Nephron (organoid): Measurements from ENCODE around the gene REPS1.

ENCODE experiments used
- H3K27ac Mint-ChIP-seq, 3 experiments: 2 replicates each; pipeline ENCODE4 v1.8.0; 2020; ENCODE audit warnings: mixed read lengths in 3 of 3, mild to moderate bottlenecking in 2 of 3, moderate library complexity in 1 of 3
- H3K27me3 Mint-ChIP-seq: 2 replicates; pipeline ENCODE4 v1.8.0; 2021; ENCODE audit warnings: low read depth, mild to moderate bottlenecking, moderate library complexity, mixed read lengths
- H3K36me3 Mint-ChIP-seq: 2 replicates; pipeline ENCODE4 v1.8.0; 2020; ENCODE audit warnings: low read depth, mixed read lengths
- H3K4me1 Mint-ChIP-seq: 2 replicates; pipeline ENCODE4 v1.8.0; 2020; ENCODE audit warnings: mixed read lengths
- H3K4me3 Mint-ChIP-seq, 3 experiments: 2 replicates each; pipeline ENCODE4 v1.8.0; 2020; ENCODE audit warnings: mild to moderate bottlenecking in 3 of 3, mixed read lengths in 3 of 3, moderate library complexity in 2 of 3
- H3K9me3 Mint-ChIP-seq: 2 replicates; pipeline ENCODE4 v1.8.0; 2020; ENCODE audit warnings: mixed read lengths
- CTCF ChIP-seq, 3 experiments: fragments of 200-600 bp; sonication (generic); IDR thresholded peaks; one replicate each; pipeline ENCODE4 v1.5.0; 2021; ENCODE audit warnings: antibody characterized with exemption in 3 of 3; ENCODE audit not compliant: unreplicated experiment in 3 of 3

Gene REPS1

DNA sequence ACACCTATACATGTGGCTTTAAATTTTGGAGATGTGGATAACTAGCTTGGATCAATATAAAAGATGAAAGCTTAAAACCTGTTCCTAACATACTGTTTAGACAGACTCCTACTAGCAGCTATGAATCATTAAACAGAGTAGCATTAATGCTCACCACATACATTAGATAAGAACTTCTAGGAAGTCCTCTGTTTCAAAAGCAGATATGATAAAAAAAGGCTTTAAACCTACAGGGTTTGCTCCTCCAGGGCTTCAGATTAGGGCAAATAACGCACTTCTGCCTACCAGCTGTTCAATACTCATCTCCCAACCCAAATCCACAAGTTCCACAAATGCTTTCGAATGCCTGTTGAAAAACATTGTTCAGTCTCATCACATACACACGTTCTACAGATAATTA is 1.5 kb downstream of the REPS1 start:
- Mint-ChIP-seq H3K27me3 (no peaks in the 10 kb centered on the region), H3K36me3 (no peaks in the 10 kb centered on the region), H3K9me3 (no peaks in the 10 kb centered on the region)

GRCh38 chr6:138981416-138981815 is 6.6 kb downstream of the REPS1 start:
- no peaks in the 10 kb centered on the region for H3K9me3 Mint-ChIP-seq
- no peaks in the 10 kb centered on the region for H3K36me3 Mint-ChIP-seq
- H3K27me3 Mint-ChIP-seq = no peaks in the 10 kb centered on the region
- H3K27ac Mint-ChIP-seq = no peak overlapping the region
- TF ChIP-seq CTCF (IDR thresholded peaks at IDR 0.05; ENCODE audit: unreplicated experiment in 3 of 3) = no peak
- H3K4me1 Mint-ChIP-seq = peaks cover 20% of the 10 kb centered on the region
- H3K4me3 Mint-ChIP-seq = no peak overlapping the region

More for the DNA sequence above, 1.5 kb downstream of the REPS1 start:
- H3K4me3 Mint-ChIP-seq = peak overlapping the region; percentile 83 to 91 (median 88)
- peaks cover 25% of the 10 kb centered on the region for H3K4me1 Mint-ChIP-seq
- no peak for TF ChIP-seq CTCF (IDR thresholded peaks at IDR 0.05; ENCODE audit: unreplicated experiment in 3 of 3)
- peak overlapping the region; percentile 72 to 83 (median 73) for H3K27ac Mint-ChIP-seq

GRCh38 chr6:138979813-138980668 is 8.0 kb downstream of the REPS1 start:
- H3K36me3 Mint-ChIP-seq = no peaks in the 10 kb centered on the region
- no peak for TF ChIP-seq CTCF (IDR thresholded peaks at IDR 0.05; ENCODE audit: unreplicated experiment in 3 of 3)
- no peak overlapping the region for H3K27ac Mint-ChIP-seq
- H3K4me1 Mint-ChIP-seq = peaks cover 13% of the 10 kb centered on the region
- H3K27me3 Mint-ChIP-seq = no peaks in the 10 kb centered on the region
- H3K4me3 Mint-ChIP-seq = no peak overlapping the region
- H3K9me3 Mint-ChIP-seq = no peaks in the 10 kb centered on the region

DNA sequence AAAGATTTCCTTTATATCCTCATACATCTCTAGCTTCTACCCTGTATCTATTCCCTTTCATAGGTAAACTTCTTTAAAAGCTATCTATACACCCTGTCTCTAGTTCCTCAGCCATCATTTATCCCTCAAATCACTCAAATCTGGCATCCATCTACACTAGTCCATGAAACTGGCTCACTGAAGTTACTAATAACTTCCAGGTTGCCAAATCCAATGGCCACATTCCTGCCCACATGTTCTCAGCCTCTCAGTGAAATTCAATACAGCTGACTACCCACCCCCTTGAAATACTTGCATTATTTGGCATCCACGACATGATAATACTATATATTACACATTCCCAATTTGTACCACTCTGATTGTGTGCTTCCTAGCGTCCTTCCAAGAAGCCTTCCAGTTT is 8.7 kb downstream of the REPS1 start:
- Mint-ChIP-seq H3K36me3 (no peaks in the 10 kb centered on the region), H3K9me3 (no peaks in the 10 kb centered on the region), H3K27ac (no peak overlapping the region), H3K4me3 (no peak overlapping the region), H3K27me3 (no peaks in the 10 kb centered on the region), H3K4me1 (peaks cover 13% of the 10 kb centered on the region)
- no peak for TF ChIP-seq CTCF (IDR thresholded peaks at IDR 0.05; ENCODE audit: unreplicated experiment in 3 of 3)

DNA sequence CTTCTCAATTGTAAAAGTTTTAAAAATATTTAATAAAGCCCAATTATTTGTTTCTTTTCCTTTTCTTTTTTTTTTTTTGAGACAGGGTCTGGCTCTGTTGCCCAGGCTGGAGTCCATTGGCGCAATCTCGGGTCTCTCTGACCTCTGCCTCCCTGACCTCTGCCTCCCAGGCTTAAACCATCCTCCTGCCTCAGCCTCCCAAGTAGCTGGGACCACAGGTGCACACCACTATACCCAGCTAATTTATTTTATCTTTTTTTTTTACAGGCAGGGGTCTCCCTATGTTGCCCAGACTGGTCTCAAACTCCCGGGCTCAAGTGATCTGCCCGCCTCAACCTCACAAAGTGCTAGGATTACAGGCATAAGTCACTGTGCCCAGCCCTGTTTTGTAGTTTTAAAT is 9.8 kb downstream of the REPS1 start:
- H3K4me3 Mint-ChIP-seq = no peak overlapping the region
- H3K27me3 Mint-ChIP-seq = no peaks in the 10 kb centered on the region
- H3K36me3 Mint-ChIP-seq = no peaks in the 10 kb centered on the region
- TF ChIP-seq CTCF (IDR thresholded peaks at IDR 0.05; ENCODE audit: unreplicated experiment in 3 of 3) = no peak
- peaks cover 20% of the 10 kb centered on the region for H3K4me1 Mint-ChIP-seq
- no peak overlapping the region for H3K27ac Mint-ChIP-seq
- H3K9me3 Mint-ChIP-seq = no peaks in the 10 kb centered on the region

GRCh38 chr6:138977646-138978167 is 10.3 kb downstream of the REPS1 start:
- H3K36me3 Mint-ChIP-seq = no peaks in the 10 kb centered on the region

More at GRCh38 chr6:138977646-138978167, 10.3 kb downstream of the REPS1 start:
- peaks cover 25% of the 10 kb centered on the region for H3K4me1 Mint-ChIP-seq
- no peaks in the 10 kb centered on the region for H3K27me3 Mint-ChIP-seq
- no peak for TF ChIP-seq CTCF (IDR thresholded peaks at IDR 0.05; ENCODE audit: unreplicated experiment in 3 of 3)
- no peak overlapping the region for H3K27ac Mint-ChIP-seq
- H3K4me3 Mint-ChIP-seq = no peak overlapping the region
- H3K9me3 Mint-ChIP-seq = no peaks in the 10 kb centered on the region
